Activated T-helper 1 cell treated with anti-CD3 and anti-CD28 coated beads, Interleukin-12 subunit alpha, Interleukin-12 subunit beta, Interleukin-2, Interleukin-4 antibody, amounts not matched to agents 30 ng/mL and 10 ng/mL and 1 ng/mL, durations not matched to agents 14 hours and 24 hours and 36 hours (primary cell): ENCODE data around the gene DEPDC5. TPM values are rescaled to one million over a fixed set of nuclear protein-coding genes. Genes with fewer than 3 reads are reported as not detected.
A peak's percentile ranks its signal among the peaks of the same experiment; 100 is the strongest.

Experiments used
- DNase-seq: peaks from one replicate; pipeline ENCODE4 v3.0.0; 2021; ENCODE audit warnings: low spot score
- H3K27ac Mint-ChIP-seq: one replicate; pipeline ENCODE4 v1.8.0; 2021; ENCODE audit warnings: mild to moderate bottlenecking, mixed read lengths
- H3K27me3 Mint-ChIP-seq: one replicate; pipeline ENCODE4 v1.8.0; 2022; ENCODE audit warnings: mild to moderate bottlenecking, moderate library complexity, mixed read lengths; ENCODE audit not compliant: insufficient read depth
- H3K36me3 Mint-ChIP-seq: one replicate; pipeline ENCODE4 v1.8.0; 2021; ENCODE audit warnings: low read depth, mixed read lengths
- H3K4me1 Mint-ChIP-seq: one replicate; pipeline ENCODE4 v1.8.0; 2021; ENCODE audit warnings: low read depth, mixed read lengths
- H3K4me3 Mint-ChIP-seq: one replicate; pipeline ENCODE4 v1.8.0; 2021; ENCODE audit warnings: mild to moderate bottlenecking, moderate library complexity, mixed read lengths
- H3K9me3 Mint-ChIP-seq: one replicate; pipeline ENCODE4 v1.8.0; 2021; ENCODE audit warnings: mixed read lengths
- intact Hi-C: fragments of 100-400 bp; cut with micrococcal nuclease; formaldehyde crosslinking; loops from one replicate; pipeline ENCODE4 v1.15.1; 2024
- total RNA-seq: library from RNA; stranded (reverse); gene quantifications from 2 replicates; pipeline ENCODE4 v1.2.3, GENCODE V29; 2022

The DEPDC5 gene
- total RNA-seq, 1 donor from 2014 or later = 42.6 TPM

DNA sequence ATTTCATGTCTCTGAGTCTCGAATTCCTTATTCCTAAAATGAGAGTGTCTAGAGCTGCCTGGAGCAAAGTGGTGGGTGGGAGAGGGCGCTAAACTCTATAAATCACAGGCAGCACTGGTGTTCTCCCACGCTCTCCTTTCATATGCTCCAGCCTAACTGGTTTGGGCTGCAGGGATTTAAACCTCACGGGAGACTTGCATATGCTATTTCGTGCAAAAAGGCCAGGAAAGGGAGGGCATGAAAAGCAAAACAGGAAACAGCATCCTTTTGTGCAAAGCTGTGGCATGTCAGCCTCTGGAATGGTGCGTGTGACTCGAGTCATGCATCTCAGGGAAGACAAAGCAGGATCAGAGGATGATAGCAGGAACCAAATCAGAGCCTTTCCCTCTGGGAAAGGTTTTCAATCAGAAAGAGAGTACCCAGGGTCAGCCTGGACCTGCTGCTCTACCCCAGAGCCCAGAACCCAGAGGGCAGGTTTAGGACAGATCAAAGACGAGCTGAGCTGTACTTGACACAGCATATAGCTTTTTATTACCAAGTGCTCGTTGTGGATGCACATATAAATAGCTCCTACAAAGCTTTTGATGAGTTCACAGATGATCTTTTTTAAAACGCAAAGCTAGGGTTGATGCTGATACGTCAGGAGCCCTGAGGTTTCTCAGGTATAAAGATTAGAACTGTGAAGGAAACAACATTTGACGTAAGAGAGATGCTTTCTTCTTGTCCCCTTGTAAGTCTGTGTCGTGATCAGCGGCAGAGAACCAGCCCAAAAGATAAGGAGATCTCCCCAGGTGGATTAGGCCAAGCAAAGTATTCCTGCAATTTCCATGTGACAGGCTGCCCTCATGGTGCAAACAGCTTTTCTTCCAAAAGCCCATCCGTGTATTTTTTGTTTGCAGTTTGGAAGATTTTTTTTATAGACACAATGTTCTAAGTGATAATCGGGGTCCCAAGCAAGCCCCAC, 144.3 kb downstream of the DEPDC5 start:
- Mint-ChIP-seq H3K27ac (no peak overlapping the region), H3K9me3 (no peaks in the 10 kb centered on the region), H3K4me1 (no peaks in the 10 kb centered on the region), H3K36me3 (peaks cover 6% of the 10 kb centered on the region), H3K27me3 (no peaks in the 10 kb centered on the region), H3K4me3 (no peak overlapping the region)
- DNase-seq = no peak
- intact Hi-C loops = no loop called here

DNA sequence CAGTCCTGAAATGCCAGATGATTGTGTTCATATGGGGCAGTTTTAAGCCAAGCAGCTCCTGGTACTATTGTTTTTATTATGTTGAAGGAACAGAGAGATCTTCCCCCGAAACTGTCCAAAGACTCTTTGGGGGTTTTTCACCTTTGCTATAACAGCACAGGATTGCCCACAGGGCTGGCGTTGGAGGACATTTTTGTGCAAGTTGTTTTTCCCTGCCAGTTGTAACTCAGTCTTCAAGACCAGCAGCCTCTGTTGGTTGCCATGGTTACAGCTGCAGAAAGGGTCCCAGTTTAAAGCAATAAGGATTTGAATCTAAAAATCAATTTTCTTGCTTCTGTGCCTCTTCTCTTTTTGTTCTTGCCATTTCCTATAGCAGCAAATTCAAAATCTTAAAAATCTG, 145.1 kb downstream of the DEPDC5 start:
- Mint-ChIP-seq H3K27me3 (no peaks in the 10 kb centered on the region), H3K36me3 (peaks cover 7% of the 10 kb centered on the region), H3K9me3 (no peaks in the 10 kb centered on the region), H3K4me3 (no peak overlapping the region), H3K4me1 (no peaks in the 10 kb centered on the region), H3K27ac (no peak overlapping the region)
- no peak for DNase-seq
- intact Hi-C loops = no loop called here

DNA sequence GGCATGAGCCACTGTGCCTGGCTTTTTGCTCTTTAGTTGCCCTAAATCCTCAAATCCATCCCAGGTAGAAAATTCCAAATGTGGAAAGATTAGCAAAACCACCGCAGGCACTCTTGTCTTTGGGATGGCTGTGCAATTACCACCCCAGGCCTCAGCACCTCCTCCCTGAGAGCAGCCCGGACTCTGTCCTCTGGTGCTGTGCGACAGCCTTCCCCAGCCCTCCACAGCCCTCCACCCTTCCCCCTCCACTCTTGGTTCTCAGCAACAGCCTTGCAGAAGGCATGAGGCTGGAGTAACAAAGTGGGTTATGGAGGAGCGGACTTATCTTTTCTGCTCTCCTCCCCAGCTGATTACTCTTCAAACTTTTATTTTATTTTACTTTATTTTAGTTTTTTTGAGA, 145.8 kb downstream of the DEPDC5 start:
- Mint-ChIP-seq H3K4me3 (no peak overlapping the region), H3K9me3 (no peaks in the 10 kb centered on the region), H3K4me1 (no peaks in the 10 kb centered on the region), H3K27ac (no peak overlapping the region), H3K36me3 (peaks cover 7% of the 10 kb centered on the region), H3K27me3 (no peaks in the 10 kb centered on the region)
- intact Hi-C loops = no loop called here
- no peak for DNase-seq

DNA sequence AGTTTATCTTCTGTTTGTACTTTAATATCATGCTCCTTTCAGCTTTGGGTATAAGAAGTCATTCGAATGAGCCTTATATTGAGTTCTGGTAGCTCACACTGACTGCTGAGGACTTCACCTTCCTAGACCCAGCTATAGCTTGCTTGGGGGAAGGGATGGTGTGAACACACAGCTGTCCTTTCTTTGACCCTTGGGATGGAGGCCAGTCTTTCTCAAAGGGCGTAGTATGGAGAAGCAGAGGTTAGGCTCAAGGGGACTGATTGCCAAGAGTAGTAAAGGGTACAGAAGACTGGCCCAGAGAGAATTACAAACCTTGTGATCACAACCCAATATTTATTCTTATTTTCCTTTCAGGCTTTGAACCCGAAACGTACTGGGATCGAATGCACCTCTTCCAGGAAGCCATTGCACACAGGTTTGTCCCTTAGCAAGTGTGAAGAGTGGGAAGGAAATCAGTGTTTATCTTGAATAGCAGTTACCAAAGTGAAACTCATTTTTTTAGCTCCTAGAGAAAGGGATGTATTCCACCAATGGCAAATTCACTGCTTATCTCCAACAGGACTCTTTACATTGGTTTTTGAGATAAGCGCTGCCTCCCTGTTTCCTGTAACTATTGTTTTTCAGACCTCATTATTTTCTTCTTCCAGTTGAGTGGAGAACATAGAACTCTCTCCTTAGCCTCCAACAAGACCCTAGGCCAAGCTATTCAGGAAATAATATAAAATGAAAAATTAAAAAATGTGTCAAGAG, 147.7 kb downstream of the DEPDC5 start:
- no peaks in the 10 kb centered on the region for H3K27me3 Mint-ChIP-seq
- no peak for DNase-seq
- H3K4me1 Mint-ChIP-seq = no peaks in the 10 kb centered on the region
- no peak overlapping the region for H3K4me3 Mint-ChIP-seq
- intact Hi-C loops = no loop called here
- no peaks in the 10 kb centered on the region for H3K9me3 Mint-ChIP-seq
- H3K27ac Mint-ChIP-seq = no peak overlapping the region
- peaks cover 4% of the 10 kb centered on the region for H3K36me3 Mint-ChIP-seq

DNA sequence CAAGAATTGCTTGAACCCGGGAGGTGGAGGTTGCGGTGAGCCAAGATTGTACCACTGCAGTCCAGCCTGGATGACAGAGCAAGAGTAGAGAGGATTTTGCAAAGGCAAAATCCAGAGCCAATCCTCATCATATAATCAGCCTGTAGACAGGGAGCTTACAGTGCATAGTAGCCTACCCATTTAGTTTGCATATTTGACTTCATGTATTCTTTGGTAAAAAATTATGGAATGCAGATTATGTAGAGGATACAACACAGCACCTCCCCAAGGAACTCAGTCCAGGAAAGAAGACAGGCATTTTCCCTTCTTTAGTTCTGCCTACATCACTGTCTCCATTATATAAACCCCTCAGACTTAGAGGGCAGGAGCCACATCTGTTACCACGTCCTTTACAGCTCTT, 150.8 kb downstream of the DEPDC5 start:
- intact Hi-C loops = no loop called here
- DNase-seq = no peak
- Mint-ChIP-seq H3K27me3 (no peaks in the 10 kb centered on the region), H3K9me3 (no peaks in the 10 kb centered on the region), H3K4me1 (no peaks in the 10 kb centered on the region), H3K27ac (no peak overlapping the region), H3K4me3 (no peak overlapping the region), H3K36me3 (peaks cover 13% of the 10 kb centered on the region)

DNA sequence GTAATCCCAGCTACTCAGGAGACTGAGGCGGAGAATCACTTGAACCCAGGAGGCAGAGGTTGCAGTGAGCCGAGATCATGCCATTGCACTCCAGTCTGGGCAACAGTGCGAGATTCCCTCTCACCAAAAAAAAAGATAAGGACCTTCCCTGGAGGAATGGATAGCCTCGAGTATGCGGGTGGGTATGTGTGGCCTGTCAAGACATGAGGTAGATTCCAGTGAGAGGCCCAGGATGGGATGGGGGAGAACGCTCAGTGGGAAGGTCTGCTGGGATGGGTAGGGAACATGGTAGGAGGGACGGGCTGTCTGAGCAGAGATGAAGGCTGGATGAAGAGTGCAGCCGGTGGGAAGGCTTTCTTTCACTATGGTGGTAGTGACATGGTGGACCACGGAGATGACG, 151.5 kb downstream of the DEPDC5 start:
- no peak for DNase-seq
- peak overlapping the region; percentile 18 for H3K27ac Mint-ChIP-seq
- H3K27me3 Mint-ChIP-seq = no peaks in the 10 kb centered on the region
- H3K9me3 Mint-ChIP-seq = no peaks in the 10 kb centered on the region
- no peak overlapping the region for H3K4me3 Mint-ChIP-seq
- no peaks in the 10 kb centered on the region for H3K4me1 Mint-ChIP-seq
- H3K36me3 Mint-ChIP-seq = peaks cover 14% of the 10 kb centered on the region
- intact Hi-C loops = no loop called here

DNA sequence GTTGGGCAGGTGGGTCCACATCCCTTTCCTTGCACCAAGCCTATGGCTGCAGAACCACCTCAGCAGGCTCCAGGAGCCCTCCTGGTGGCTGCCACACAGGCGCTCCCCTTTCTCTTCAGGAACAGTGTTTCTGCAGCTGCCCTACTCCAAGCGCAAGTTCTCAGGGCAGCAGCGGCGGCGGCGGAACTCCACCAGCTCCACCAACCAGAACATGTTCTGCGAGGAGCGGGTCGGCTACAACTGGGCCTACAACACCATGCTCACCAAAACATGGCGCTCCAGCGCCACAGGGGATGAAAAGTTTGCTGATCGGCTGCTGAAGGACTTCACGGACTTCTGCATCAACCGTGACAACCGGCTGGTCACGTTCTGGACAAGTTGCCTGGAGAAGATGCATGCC, 152.3 kb downstream of the DEPDC5 start:
- no peaks in the 10 kb centered on the region for H3K9me3 Mint-ChIP-seq

DNA sequence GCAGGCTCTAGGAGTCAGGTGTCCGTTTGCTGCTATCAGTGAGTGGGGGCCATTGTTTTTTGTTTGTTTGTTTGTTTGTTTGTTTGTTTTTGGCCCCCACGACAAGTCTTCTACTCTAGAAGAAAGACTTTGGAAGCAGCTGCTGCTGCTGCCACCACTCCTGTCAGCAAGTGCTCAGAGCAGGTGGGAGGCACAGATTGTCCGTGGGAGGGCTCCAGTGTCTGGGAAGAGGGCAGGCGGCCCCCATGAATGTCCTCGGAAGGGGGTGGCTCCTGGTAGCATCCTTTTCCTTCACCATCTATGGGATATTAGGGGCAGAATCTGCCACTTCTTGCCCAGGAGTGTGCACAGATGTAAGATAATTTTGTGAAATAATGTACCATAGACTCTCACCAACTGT, 152.8 kb downstream of the DEPDC5 start:
- Mint-ChIP-seq H3K4me1 (no peaks in the 10 kb centered on the region), H3K27ac (no peak overlapping the region), H3K27me3 (no peaks in the 10 kb centered on the region), H3K9me3 (no peaks in the 10 kb centered on the region), H3K36me3 (peaks cover 15% of the 10 kb centered on the region), H3K4me3 (no peak overlapping the region)
- no peak for DNase-seq
- intact Hi-C loops = no loop called here

More for the DNA sequence above, 152.3 kb downstream of the DEPDC5 start:
- peaks cover 15% of the 10 kb centered on the region for H3K36me3 Mint-ChIP-seq
- no peaks in the 10 kb centered on the region for H3K4me1 Mint-ChIP-seq
- H3K27ac Mint-ChIP-seq = no peak overlapping the region
- intact Hi-C loops = no loop called here
- no peaks in the 10 kb centered on the region for H3K27me3 Mint-ChIP-seq
- no peak overlapping the region for H3K4me3 Mint-ChIP-seq
- no peak for DNase-seq

DNA sequence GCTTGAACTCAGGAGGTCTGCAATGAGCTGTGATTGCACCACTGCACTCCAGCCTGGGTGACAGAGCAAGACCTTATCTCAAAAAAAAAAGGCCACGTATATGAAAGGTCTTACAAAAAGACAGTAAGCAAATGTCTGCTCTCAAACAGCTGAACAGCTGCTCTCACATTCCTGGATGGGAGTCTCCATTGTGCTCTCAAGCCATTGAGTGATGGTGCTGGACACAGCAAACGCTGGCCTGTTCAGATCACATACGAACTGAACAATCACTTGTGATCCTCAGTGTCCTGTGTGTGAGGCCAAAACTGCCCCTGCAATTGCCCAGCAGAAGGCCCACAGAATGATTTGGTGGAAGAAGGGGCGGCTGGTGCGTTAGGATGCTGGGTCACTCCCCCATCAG, 156.2 kb downstream of the DEPDC5 start:
- Mint-ChIP-seq H3K4me3 (no peak overlapping the region), H3K4me1 (no peaks in the 10 kb centered on the region), H3K27ac (no peak overlapping the region), H3K36me3 (peaks cover 11% of the 10 kb centered on the region), H3K27me3 (no peaks in the 10 kb centered on the region), H3K9me3 (no peaks in the 10 kb centered on the region)
- no peak for DNase-seq
- intact Hi-C loops = no loop called here

DNA sequence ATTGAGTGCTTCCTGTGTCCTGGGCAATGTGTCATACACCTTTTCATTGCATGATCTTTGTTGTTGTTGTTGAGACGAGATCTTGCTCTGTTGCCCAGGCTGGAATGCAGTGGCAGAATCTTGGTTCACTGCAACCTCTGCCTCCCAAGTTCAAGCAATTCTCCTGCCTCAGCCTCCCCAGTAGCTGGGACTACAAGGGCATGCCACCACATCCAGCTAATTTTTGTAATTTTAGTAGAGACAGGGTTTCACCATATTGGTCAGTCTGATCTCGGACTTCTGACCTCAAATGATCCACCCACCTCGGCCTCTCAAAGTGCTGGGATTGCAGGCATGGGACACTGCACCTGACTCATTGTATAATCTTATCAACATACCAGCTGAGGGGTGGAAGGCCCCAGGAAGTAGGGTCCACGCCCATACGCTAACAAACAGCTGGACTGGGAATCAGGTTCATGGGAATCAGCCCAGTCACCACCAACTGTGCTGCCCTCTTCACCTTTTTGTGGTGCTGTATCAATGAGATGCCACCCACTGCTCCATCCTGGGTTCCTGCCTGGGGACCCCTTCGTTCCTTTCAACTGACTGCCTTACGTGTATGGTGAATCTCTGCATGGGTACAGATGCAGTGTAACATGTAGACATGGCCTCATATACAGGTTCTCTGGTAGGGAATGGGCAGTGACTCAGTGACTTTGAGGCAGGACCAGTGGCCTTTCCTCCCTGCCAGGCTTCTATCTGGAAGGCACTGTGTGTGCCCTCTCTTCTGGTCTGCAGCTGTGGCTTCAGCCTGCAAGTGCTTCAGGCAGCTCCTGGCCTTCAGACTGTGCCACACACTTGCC, 158.0 kb downstream of the DEPDC5 start:
- H3K4me3 Mint-ChIP-seq = no peak overlapping the region
- intact Hi-C loops = no loop called here
- no peaks in the 10 kb centered on the region for H3K27me3 Mint-ChIP-seq
- no peak overlapping the region for H3K27ac Mint-ChIP-seq
- DNase-seq = no peak
- H3K4me1 Mint-ChIP-seq = peaks cover 3% of the 10 kb centered on the region
- H3K36me3 Mint-ChIP-seq = peaks cover 13% of the 10 kb centered on the region
- H3K9me3 Mint-ChIP-seq = no peaks in the 10 kb centered on the region

DNA sequence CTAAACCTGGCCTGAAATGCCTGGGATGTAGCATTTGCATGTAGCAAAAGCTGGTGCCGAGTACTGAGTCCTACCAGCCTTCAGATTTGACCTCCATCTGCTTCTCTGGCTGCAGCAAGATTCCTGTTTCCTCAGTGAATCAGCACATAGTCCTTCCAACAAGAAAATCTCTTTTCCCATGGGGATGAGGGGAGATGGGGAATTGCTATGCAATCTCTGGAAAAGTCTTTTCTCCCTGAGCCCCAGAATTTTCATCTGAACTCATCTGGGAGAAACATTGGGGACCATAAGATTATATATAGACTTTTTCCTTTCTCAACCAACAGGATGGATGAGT, 158.6 kb downstream of the DEPDC5 start:
- Mint-ChIP-seq H3K27me3 (no peaks in the 10 kb centered on the region), H3K36me3 (peaks cover 13% of the 10 kb centered on the region), H3K4me3 (no peak overlapping the region), H3K9me3 (no peaks in the 10 kb centered on the region), H3K4me1 (peaks cover 9% of the 10 kb centered on the region), H3K27ac (no peak overlapping the region)
- DNase-seq = no peak
- intact Hi-C loops = no loop called here

DNA sequence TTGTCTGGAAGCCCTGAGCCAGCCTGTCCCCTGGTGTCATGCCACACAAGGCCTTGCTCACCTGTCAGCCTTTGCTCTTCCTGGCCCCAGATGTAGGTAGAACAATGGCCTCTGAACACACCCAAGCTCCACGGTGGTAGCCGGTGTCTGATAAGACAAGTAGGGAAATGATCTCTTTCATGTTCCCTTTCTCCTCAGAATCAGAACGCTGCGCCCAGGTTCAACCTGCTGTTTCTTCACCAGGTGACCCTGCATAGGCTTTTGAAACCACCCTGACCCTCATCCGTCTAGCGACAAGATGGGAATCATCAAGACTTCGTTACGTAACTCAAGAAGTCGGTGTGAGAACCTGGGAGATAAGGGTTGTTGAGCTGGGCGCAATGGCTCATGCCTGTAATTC, 161.8 kb downstream of the DEPDC5 start:
- Mint-ChIP-seq H3K4me3 (no peak overlapping the region), H3K4me1 (peaks cover 15% of the 10 kb centered on the region), H3K27me3 (no peaks in the 10 kb centered on the region), H3K27ac (no peak overlapping the region), H3K36me3 (peaks cover 2% of the 10 kb centered on the region), H3K9me3 (no peaks in the 10 kb centered on the region)
- intact Hi-C loops = no loop called here
- DNase-seq = no peak
